Measurements from ENCODE around the gene TFPI. TPM values are rescaled to one million over a fixed set of nuclear protein-coding genes. Genes with fewer than 3 reads are reported as not detected.

TFPI gene
- total and polyA plus RNA-seq, 10 of the 15 experiments (the other 5 are each of a cell fraction or from before 2014, with no cell fraction given): 0.07 to 0.59 (median 0.34) TPM

- TF ChIP-seq SRF (IDR thresholded peaks at IDR 0.05; ENCODE audit: low read depth in 2 of 2, low read length in 2 of 2): no peak
- TF ChIP-seq SMAD5 (IDR thresholded peaks at IDR 0.05; ENCODE audit: low read depth): no peak
- no peak for TF ChIP-seq IKZF2 (IDR thresholded peaks at IDR 0.05)
- no peak for TF ChIP-seq NR2F1 (conservative IDR thresholded peaks at IDR 0.05)
- no peak for TF ChIP-seq TAF1 (IDR thresholded peaks at IDR 0.05; ENCODE audit: borderline replicate concordance, low read depth, low read length)
- TF ChIP-seq SP1 (IDR thresholded peaks at IDR 0.05; ENCODE audit: low read depth, low read length): no peak
- no peak for TF ChIP-seq REST (IDR thresholded peaks at IDR 0.05; ENCODE audit: low read depth, low read length)
- no peak for TF ChIP-seq MLLT1 (IDR thresholded peaks at IDR 0.05)
- no peak for TF ChIP-seq KAT2A (conservative IDR thresholded peaks at IDR 0.05; ENCODE audit: control insufficient read depth, low read depth, low read length)
- no peak for TF ChIP-seq ZBTB33 (IDR thresholded peaks at IDR 0.05)
- TF ChIP-seq HDAC2 (IDR thresholded peaks at IDR 0.05): no peak
- no peak for TF ChIP-seq ZNF24 (IDR thresholded peaks at IDR 0.05)
- TF ChIP-seq ZNF384 (IDR thresholded peaks at IDR 0.05; ENCODE audit: borderline replicate concordance, low read depth, low read length): no peak
- no peak for TF ChIP-seq BHLHE40 (IDR thresholded peaks at IDR 0.05; ENCODE audit: borderline replicate concordance in 1 of 2, low read depth in 2 of 2, low read length in 1 of 2)
Measured at GRCh38 chr2:187485523-187485922, 68.7 kb downstream of the TFPI start (continued).

Measured in GM12878 (cell line).